HUES6 (cell line): ENCODE measurements around the gene COL24A1.
"Not testable (repeated sequence)": the region's sequence is repeated elsewhere in the genome, so short reads cannot be mapped to it uniquely, and the experiment has no call there.

Experiments
- H3K27ac ChIP-seq: 2 replicates; pipeline ENCODE4 v1.7.0; 2013; ENCODE audit warnings: low read depth, mild to moderate bottlenecking, low read length, inconsistent platforms
- H3K27me3 ChIP-seq: 2 replicates; pipeline ENCODE4 v1.6.1; 2013; ENCODE audit warnings: low read length; ENCODE audit not compliant: control insufficient read depth, insufficient read depth
- H3K36me3 ChIP-seq: 2 replicates; pipeline ENCODE4 v1.6.1; 2013; ENCODE audit warnings: low read length; ENCODE audit not compliant: control insufficient read depth, insufficient read depth
- H3K4me1 ChIP-seq: 2 replicates; pipeline ENCODE4 v1.6.1; 2013; ENCODE audit warnings: low read length; ENCODE audit not compliant: control insufficient read depth, insufficient read depth
- H3K4me3 ChIP-seq: 2 replicates; pipeline ENCODE4 v1.5.1; 2013; ENCODE audit warnings: low read depth, low read length
- H3K9ac ChIP-seq: one replicate; pipeline ENCODE4 v1.6.1; 2013; ENCODE audit warnings: mild to moderate bottlenecking, low read length
- H3K9me3 ChIP-seq: 2 replicates; pipeline ENCODE4 v1.6.1; 2013; ENCODE audit warnings: low read depth, low read length; ENCODE audit not compliant: control insufficient read depth, insufficient read depth

Gene COL24A1

GRCh38 chr1:86072474-86072873, 84.1 kb downstream of the COL24A1 start:
- not testable (repeated sequence) for H3K27me3 ChIP-seq, H3K4me3 ChIP-seq, H3K9ac ChIP-seq, H3K9me3 ChIP-seq, H3K36me3 ChIP-seq, H3K27ac ChIP-seq, H3K4me1 ChIP-seq

GRCh38 chr1:86071870-86072269, 84.7 kb downstream of the COL24A1 start:
- not testable (repeated sequence) for H3K9ac ChIP-seq, H3K4me1 ChIP-seq, H3K36me3 ChIP-seq, H3K9me3 ChIP-seq, H3K27me3 ChIP-seq, H3K4me3 ChIP-seq, H3K27ac ChIP-seq

- no peak overlapping the region for H3K27ac ChIP-seq
Observed at GRCh38 chr1:86069757-86070145, 86.8 kb downstream of the COL24A1 start.

GRCh38 chr1:86068841-86069756, 87.5 kb downstream of the COL24A1 start:
- H3K36me3 ChIP-seq: no peaks in the 10 kb centered on the region
- 0 out of 2 replicates have a peak, but pooled peaks cover 3% of the 10 kb centered on the region for H3K4me1 ChIP-seq
- no peak overlapping the region for H3K27ac ChIP-seq
- no peak overlapping the region for H3K9ac ChIP-seq
- no peaks in the 10 kb centered on the region for H3K27me3 ChIP-seq
- no peaks in the 10 kb centered on the region for H3K9me3 ChIP-seq
- no peak overlapping the region for H3K4me3 ChIP-seq

More at GRCh38 chr1:86069757-86070145, 86.8 kb downstream of the COL24A1 start:
- 0 out of 2 replicates have a peak, but pooled peaks cover 3% of the 10 kb centered on the region for H3K4me1 ChIP-seq
- H3K4me3 ChIP-seq: no peak overlapping the region
- H3K36me3 ChIP-seq: no peaks in the 10 kb centered on the region
- H3K9me3 ChIP-seq: no peaks in the 10 kb centered on the region
- no peak overlapping the region for H3K9ac ChIP-seq
- H3K27me3 ChIP-seq: no peaks in the 10 kb centered on the region

- Histone ChIP-seq H3K9ac (no peak overlapping the region), H3K27ac (no peak overlapping the region), H3K27me3 (no peaks in the 10 kb centered on the region), H3K4me1 (0 out of 2 replicates have a peak, but pooled peaks cover 3% of the 10 kb centered on the region), H3K36me3 (no peaks in the 10 kb centered on the region), H3K9me3 (no peaks in the 10 kb centered on the region), H3K4me3 (no peak overlapping the region)
Observed at GRCh38 chr1:86068271-86068721, 88.3 kb downstream of the COL24A1 start.

GRCh38 chr1:86067626-86068025, 88.9 kb downstream of the COL24A1 start:
- Histone ChIP-seq H3K36me3 (no peaks in the 10 kb centered on the region), H3K4me1 (0 out of 2 replicates have a peak, but pooled peaks cover 3% of the 10 kb centered on the region), H3K27ac (no peak overlapping the region), H3K9me3 (no peaks in the 10 kb centered on the region), H3K9ac (no peak overlapping the region), H3K4me3 (no peak overlapping the region), H3K27me3 (no peaks in the 10 kb centered on the region)

GRCh38 chr1:86064899-86065298, 91.7 kb downstream of the COL24A1 start:
- no peaks in the 10 kb centered on the region for H3K36me3 ChIP-seq
- H3K4me3 ChIP-seq: no peak overlapping the region
- H3K9ac ChIP-seq: no peak overlapping the region
- H3K27me3 ChIP-seq: no peaks in the 10 kb centered on the region
- no peak overlapping the region for H3K27ac ChIP-seq
- H3K4me1 ChIP-seq: 0 out of 2 replicates have a peak, but pooled peaks cover 3% of the 10 kb centered on the region
- H3K9me3 ChIP-seq: no peaks in the 10 kb centered on the region

GRCh38 chr1:86063721-86064120, 92.9 kb downstream of the COL24A1 start:
- H3K4me1 ChIP-seq: 0 out of 2 replicates have a peak, but pooled peaks cover 3% of the 10 kb centered on the region
- H3K27ac ChIP-seq: no peak overlapping the region
- no peaks in the 10 kb centered on the region for H3K9me3 ChIP-seq
- no peaks in the 10 kb centered on the region for H3K27me3 ChIP-seq
- H3K36me3 ChIP-seq: no peaks in the 10 kb centered on the region
- no peak overlapping the region for H3K9ac ChIP-seq
- no peak overlapping the region for H3K4me3 ChIP-seq

- no peak overlapping the region for H3K9ac ChIP-seq
- no peak overlapping the region for H3K27ac ChIP-seq
- H3K4me3 ChIP-seq: no peak overlapping the region
- no peaks in the 10 kb centered on the region for H3K36me3 ChIP-seq
- H3K4me1 ChIP-seq: no peaks in the 10 kb centered on the region
- no peaks in the 10 kb centered on the region for H3K9me3 ChIP-seq
- no peaks in the 10 kb centered on the region for H3K27me3 ChIP-seq
Observed at GRCh38 chr1:86062453-86062852, 94.1 kb downstream of the COL24A1 start.

- H3K4me3 ChIP-seq: no peak overlapping the region
- no peaks in the 10 kb centered on the region for H3K27me3 ChIP-seq
- H3K9me3 ChIP-seq: no peaks in the 10 kb centered on the region
- H3K9ac ChIP-seq: no peak overlapping the region
- no peaks in the 10 kb centered on the region for H3K4me1 ChIP-seq
- H3K36me3 ChIP-seq: no peaks in the 10 kb centered on the region
- H3K27ac ChIP-seq: no peak overlapping the region
Observed at GRCh38 chr1:86061551-86061990, 95.0 kb downstream of the COL24A1 start.

GRCh38 chr1:86054396-86054795, 102.2 kb downstream of the COL24A1 start:
- Histone ChIP-seq H3K27me3 (no peaks in the 10 kb centered on the region), H3K36me3 (no peaks in the 10 kb centered on the region), H3K9ac (no peak overlapping the region), H3K4me1 (no peaks in the 10 kb centered on the region), H3K27ac (no peak overlapping the region), H3K9me3 (no peaks in the 10 kb centered on the region), H3K4me3 (no peak overlapping the region)
